ENCODE data around the gene PALD1.

The PALD1 gene

GRCh38 chr10:70478191-70479164 lies at the start of gene PALD1:
PALD1 (plus strand) TSS chr10:70478767; CDS start chr10:70525952, 47,185 bp downstream.
- DNase-seq (ENCODE audit: low read depth, low spot score): no peak

- no peak for DNase-seq (ENCODE audit: low read depth, low spot score)
These were observed 47.8 kb upstream of the PALD1 start for GRCh38 chr10:70430493-70431445.

GRCh38 chr10:70432101-70432500 lies 46.5 kb upstream of the PALD1 start:
- no peak for DNase-seq (ENCODE audit: low read depth, low spot score)

- no peak for DNase-seq (ENCODE audit: low read depth, low spot score)
These were observed 45.9 kb upstream of the PALD1 start for GRCh38 chr10:70432561-70433263.

- DNase-seq (ENCODE audit: low read depth, low spot score): no peak
These were observed 44.8 kb upstream of the PALD1 start for GRCh38 chr10:70433581-70434280.

- DNase-seq (ENCODE audit: low read depth, low spot score): no peak
These were observed 43.1 kb upstream of the PALD1 start for GRCh38 chr10:70435241-70436085.

- DNase-seq (ENCODE audit: low read depth, low spot score): no peak
These were observed 40.8 kb upstream of the PALD1 start for GRCh38 chr10:70437721-70438120.

GRCh38 chr10:70440296-70441160 lies 38.0 kb upstream of the PALD1 start:
- DNase-seq (ENCODE audit: low read depth, low spot score): no peak

GRCh38 chr10:70441161-70441894 lies 37.2 kb upstream of the PALD1 start, which contains the start of gene NODAL:
NODAL (minus strand) TSS chr10:70441681; CDS start chr10:70441667, 14 bp downstream.
- DNase-seq (ENCODE audit: low read depth, low spot score): no peak

GRCh38 chr10:70441895-70442309 lies 36.7 kb upstream of the PALD1 start:
- no peak for DNase-seq (ENCODE audit: low read depth, low spot score)

- no peak for DNase-seq (ENCODE audit: low read depth, low spot score)
These were observed 36.1 kb upstream of the PALD1 start for GRCh38 chr10:70442332-70442988.

GRCh38 chr10:70444744-70445143 lies 33.8 kb upstream of the PALD1 start:
- DNase-seq (ENCODE audit: low read depth, low spot score): no peak

- DNase-seq (ENCODE audit: low read depth, low spot score): no peak
These were observed 32.6 kb upstream of the PALD1 start for GRCh38 chr10:70445718-70446657.

GRCh38 chr10:70448236-70448635 lies 30.3 kb upstream of the PALD1 start:
- no peak for DNase-seq (ENCODE audit: low read depth, low spot score)

- DNase-seq (ENCODE audit: low read depth, low spot score): no peak
These were observed 23.3 kb upstream of the PALD1 start for GRCh38 chr10:70455213-70455630.

GRCh38 chr10:70456164-70456563 lies 22.4 kb upstream of the PALD1 start:
- DNase-seq (ENCODE audit: low read depth, low spot score): no peak

Data from activated CD4-positive, CD25-positive, alpha-beta regulatory T cell treated with anti-CD3 and anti-CD28 coated beads, Interleukin-2, amount 50 U/mL, for 16 hours (primary cell).